ENCODE results near the gene EEF1A2. TPM values are rescaled to one million over a fixed set of nuclear protein-coding genes. Genes with fewer than 3 reads are reported as not detected.

EEF1A2 gene
- polyA plus RNA-seq, 3 donors, result 0.79 to 1.6 (median 1.1) TPM

DNA sequence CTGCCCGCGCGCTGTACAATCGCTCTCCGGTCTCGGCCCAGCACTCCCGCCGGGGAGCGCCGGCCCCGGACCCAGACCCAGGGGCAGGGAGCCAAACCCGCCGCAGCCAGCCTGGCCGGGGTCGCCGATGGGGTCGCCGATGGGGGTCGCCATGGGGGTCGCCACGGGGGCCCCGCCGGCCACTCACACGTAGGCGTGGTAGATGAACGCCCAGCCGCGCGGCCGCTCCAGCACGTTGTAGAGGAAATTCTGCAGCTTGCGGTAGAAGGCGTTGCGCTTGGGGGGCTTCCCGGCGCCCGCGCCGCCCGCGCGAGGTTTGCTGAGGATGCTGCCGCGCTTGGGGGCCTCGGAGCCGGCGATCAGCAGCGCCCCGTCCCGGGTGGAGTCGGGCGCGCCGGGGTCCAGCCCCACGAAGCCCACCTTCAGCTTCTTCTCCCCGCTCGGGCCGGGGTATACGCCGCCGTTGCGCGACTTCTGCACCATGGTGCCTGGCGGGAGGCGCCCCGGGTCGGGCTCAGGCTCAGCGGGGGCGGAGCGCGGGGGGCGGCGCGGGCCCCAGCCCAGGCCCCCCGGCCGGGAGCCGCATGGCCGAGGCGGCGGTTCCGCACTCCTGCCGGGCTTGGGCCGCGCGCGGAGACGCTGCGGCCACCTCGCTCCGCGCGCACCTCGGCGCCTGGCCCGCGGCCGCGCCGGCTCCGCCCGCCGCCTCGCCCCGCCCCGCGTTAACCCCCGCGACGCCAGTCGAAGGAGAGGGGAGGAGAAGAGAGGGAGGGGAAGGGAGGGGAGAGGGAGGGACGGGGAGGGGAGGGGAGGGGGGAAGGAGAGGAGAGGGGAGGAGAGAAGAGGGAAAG is 26.7 kb downstream of the EEF1A2 start, which contains the start of gene KCNQ2:
Gene KCNQ2 (minus strand): TSS at position 675 of the 851 bp plus-strand sequence. CDS start 192 bp downstream, at position 483.
- no peak for DNase-seq (ENCODE audit: low read depth in 3 of 3, low spot score in 2 of 3)

DNA sequence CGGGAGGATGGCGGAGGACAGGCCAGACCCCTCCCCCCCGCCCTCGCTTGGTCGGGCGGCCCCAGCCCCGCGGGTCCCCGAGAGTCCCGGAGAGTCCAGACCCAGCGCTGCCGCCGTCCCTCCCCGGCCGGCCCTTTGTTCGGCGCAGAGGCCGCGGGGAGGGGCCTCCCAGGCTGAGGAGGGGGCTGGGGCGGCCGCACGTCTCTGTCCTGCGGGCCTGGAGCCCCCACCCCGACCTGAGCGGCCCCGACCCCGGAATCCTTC is 27.2 kb downstream of the EEF1A2 start:
- no peak for DNase-seq (ENCODE audit: low read depth in 3 of 3, low spot score in 2 of 3)

DNA sequence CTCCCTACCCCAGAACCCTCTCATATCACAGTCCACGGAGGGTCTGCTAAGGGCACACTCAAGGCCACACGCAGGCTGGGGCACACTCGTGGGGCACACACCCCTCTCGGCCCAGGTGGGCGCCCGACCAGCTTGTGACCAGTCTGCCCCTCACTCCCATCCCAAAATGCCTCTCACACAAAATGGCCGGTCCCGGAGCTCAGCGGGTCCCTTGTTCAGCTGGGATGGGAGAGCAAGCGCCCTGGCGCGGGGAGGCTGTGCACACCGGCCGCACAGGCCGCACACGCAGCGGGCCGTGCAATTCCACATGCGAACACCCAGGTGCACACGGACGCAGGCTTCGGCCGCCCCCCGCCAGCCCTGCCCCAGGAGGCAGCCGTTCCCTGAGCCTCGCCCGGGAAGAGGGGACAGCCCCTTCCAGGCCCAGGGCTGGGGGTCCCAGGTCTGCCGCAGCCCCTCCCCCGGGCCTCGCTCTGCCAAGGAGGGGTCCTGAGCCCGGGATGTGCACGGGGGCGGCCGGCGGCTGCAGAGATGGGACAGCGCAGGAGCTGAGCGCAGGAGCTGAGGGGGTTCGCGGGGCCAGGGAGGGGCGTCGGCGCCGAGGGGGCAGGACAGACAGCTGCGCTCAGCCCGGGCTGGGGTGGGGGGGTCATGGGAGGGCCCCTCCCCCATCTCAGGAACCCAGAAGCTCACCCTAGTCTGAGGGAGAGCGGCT is 27.7 kb downstream of the EEF1A2 start:
- DNase-seq (ENCODE audit: low read depth in 3 of 3, low spot score in 2 of 3), result no peak

- DNase-seq (ENCODE audit: low read depth in 3 of 3, low spot score in 2 of 3), result no peak
Measured at GRCh38 chr20:63470410-63470809, 28.5 kb downstream of the EEF1A2 start.

DNA sequence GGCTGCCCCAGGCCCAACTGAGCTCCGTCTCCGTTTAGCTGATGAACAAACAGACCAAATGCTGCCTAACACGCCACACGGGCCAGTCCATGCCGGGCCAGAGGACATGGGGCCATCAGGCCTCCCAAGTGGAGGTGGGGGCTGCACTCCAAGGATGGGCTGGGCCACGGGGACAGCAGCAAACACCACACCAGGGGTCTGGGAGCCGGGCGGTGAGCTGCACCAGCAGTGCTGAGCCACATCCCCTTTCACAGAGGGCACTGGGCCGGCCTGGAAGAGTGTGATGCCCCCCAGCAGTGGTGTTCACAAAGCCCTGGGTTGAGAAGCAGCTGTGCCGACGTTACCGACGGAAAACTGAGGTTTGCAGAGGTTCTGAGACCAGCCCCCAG is 29.2 kb downstream of the EEF1A2 start:
- DNase-seq (ENCODE audit: low read depth in 3 of 3, low spot score in 2 of 3), result no peak

- DNase-seq (ENCODE audit: low read depth in 3 of 3, low spot score in 2 of 3), result no peak
Measured at GRCh38 chr20:63469019-63469712, 29.7 kb downstream of the EEF1A2 start.

DNA sequence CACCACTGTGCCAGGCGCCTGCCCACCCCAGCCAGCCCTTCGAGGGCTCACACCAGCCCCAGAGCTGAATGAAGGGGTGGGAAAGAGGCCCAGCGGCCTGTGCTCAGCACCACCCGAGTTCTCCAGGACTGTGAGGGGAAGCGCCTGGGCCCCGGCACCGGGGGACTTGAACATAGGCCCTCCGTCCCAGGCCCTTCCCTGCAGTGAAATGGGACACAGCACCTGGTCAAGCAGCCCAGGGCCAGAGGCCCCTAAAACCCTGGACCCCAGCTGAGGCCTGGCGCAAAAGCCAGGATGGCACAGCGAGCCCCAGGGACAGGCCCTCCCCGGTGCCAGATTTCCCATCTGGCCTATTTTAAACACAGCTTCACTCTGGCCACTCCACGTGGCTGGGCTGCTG is 30.5 kb downstream of the EEF1A2 start:
- no peak for DNase-seq (ENCODE audit: low read depth in 3 of 3, low spot score in 2 of 3)

DNA sequence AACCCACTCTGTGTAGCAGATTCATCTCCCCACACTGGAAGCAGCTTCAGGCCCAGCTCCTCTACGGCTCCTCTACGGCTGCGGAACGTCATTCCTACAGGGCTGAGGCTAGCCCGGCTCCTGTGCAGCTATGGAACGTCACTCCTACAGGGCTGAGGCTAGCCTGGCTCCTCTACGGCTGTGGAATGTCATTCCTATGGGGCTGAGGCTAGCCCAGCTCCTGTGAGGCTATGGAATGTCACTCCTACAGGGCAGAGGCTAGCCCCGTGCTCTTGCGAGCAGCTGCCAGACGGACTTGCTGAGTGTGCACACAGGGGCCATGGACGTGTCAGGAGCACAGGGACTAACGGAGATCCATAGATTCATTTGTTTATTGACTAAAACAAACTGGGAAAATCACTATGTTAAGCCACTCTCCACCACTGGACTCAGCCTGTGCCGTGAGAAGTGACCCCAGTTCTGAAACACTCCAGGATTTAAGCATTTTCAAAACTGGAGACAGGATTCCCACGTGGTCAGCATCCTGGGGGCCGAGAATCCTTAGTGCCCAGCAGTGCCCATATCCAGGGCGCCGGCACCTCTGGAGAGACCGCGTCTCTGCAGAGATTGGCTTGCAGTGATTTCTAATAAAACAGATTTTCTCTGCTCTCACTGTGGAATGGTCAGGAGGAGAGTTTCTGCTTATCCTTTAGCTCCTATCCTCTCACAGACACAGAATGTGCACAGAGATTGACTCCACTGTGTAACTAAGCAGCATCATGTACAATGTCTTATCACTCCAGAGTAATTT is 31.4 kb downstream of the EEF1A2 start:
- no peak for DNase-seq (ENCODE audit: low read depth in 3 of 3, low spot score in 2 of 3)

DNA sequence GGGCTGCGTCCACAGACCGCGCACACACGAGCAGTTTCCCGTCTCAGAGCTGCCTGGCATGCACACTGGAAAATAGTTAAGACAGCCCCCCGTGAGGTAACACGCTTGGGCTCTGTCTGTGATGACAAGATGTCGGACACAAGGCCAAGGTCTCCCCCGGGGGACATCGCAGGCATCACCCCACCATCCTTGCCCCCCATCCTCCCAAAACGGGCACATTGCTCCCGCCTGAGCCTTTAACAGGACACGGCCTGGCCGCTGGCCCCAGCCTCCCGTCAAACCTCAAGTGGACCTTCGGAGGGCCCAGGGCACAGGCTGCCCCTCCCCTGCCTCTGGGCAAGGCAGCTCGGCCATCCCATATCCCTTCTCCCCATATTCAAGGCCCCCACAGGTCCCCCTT is 32.0 kb downstream of the EEF1A2 start:
- no peak for DNase-seq (ENCODE audit: low read depth in 3 of 3, low spot score in 2 of 3)

GRCh38 chr20:63466250-63466825 is 32.5 kb downstream of the EEF1A2 start:
- no peak for DNase-seq (ENCODE audit: low read depth in 3 of 3, low spot score in 2 of 3)

DNA sequence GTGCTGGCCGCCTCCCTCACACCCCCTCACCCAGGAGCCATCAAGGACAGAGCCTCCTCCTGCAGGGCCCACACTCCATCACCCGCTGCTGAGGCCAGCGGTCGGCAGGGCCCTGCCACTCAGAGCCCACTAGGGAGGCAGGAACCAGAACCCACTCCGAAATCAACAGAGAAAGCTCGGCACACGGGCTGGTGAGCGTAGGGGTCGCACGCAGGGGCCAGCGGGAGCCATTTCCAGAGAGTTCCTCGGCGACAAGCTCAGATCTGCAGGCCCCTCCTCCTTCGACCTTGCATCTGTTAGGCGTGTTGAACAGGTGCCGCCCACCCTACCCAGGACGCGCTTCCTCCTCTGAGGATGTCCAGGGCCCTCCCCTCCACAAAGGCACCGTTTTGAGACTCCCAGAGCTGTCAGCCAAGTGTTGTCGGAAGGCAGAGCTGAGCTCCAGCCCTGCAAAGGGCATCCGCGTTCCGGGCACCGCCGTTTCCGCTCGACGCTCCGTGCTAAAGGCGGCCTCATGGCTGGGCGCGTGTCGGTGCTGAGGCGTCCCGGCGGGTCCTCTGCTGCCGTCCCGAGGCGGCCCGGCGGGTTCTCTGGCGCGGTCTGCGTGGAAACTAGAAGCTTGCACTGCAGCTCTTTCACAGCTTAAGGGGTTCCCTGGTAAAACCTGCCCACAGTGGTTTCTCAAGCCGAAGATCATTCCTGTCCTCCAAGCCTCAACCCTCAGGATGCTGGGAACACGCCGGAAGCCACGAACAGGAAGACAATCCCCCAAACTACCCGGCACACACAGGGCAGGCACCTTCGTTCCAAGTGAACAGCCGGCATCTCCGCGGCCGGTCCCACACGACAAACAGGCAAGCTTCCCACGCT is 33.3 kb downstream of the EEF1A2 start:
- DNase-seq (ENCODE audit: low read depth in 3 of 3, low spot score in 2 of 3), result no peak

GRCh38 chr20:63464289-63464635 is 34.6 kb downstream of the EEF1A2 start:
- no peak for DNase-seq (ENCODE audit: low read depth in 3 of 3, low spot score in 2 of 3)

DNA sequence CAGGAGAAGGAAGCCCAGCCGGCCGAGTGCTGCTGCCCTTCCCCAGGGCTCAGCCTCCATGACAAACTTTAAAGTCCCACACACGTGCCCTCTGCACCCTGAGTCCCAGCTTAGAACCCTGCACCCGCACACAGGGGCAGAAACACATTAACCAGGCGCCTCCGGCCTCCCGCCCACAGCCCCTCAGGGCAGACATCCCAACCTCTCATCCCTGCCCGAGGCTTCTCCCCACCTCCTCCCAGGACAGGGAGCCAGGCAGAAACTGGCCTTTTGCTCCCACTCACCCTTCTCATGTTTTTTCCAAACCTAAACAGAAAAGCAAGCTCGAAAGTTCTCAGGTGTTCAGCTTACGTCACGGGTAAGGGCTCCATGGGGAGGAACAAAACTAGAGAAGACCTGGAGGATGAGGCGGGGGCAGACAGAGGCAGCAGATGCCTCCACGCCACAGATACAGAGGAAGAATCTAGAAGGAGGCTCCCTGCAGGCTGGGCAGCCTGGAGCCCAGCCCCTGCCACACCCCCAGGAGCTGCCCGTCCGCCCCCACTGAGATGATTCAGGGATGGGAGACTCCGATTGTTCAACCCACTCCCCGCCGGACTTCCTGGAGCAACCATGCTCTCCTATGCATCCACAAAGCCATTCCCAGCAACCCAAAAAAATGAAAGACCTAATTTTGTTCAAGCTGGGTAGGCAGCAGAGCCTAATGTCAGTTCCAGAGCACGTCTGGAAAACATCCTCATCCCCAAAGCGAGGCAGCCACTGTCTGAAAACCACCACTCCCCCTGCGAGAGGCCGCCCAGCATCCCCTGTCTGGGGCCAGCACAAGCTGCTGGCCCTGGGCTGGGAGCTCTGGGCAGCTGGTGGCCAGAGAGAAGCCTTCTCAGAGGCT is 35.2 kb downstream of the EEF1A2 start:
- DNase-seq (ENCODE audit: low read depth in 3 of 3, low spot score in 2 of 3), result no peak

- no peak for DNase-seq (ENCODE audit: low read depth in 3 of 3, low spot score in 2 of 3)
Measured at GRCh38 chr20:63462244-63462643, 36.6 kb downstream of the EEF1A2 start.

- no peak for DNase-seq (ENCODE audit: low read depth in 3 of 3, low spot score in 2 of 3)
Measured at GRCh38 chr20:63461104-63461763, 37.6 kb downstream of the EEF1A2 start.

- DNase-seq (ENCODE audit: low read depth in 3 of 3, low spot score in 2 of 3), result no peak
Measured at GRCh38 chr20:63459070-63459380, 39.9 kb downstream of the EEF1A2 start.

DNA sequence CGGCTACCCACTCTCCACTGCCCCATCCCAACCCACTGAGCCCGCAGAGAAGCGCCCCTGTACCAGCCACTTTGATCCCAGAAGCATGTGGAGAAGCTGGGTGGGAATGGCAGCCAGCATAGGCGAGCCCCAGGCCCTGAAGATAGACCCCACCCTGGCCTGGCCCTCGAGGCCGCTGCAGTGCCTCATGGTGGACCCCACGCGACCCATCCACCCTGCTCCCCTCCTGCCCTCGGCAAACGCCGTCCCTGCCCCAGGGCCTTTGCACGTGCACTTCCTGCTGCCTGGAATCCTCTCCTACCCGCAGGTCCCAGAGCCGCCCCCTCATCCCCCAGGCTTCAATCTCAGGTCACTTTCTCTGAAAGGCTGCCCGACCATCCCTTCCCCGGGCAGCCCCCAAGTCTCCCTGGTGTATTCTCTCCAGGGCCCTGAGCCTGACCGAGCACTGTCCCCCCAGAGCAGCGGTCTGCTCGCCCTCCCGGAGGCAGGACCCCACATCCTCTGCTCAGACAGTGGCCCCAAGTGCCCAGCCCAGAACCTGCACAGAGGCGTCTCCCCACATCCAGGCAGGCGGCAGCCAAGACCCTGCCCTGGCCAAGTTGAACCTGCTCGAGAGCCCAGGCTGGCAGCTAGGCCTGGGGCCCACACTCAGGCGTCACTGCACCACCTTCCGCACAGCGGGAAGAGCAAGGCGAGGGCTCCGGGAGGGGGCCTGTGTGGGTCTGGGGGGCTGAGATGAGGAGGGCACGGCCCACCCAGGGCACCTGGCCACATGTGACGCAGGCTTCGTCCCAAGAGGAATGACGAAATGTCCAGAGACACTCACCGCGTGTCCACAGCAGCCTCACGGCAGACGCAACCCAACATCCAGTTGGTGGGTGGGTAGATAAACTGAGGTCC is 40.5 kb downstream of the EEF1A2 start:
- no peak for DNase-seq (ENCODE audit: low read depth in 3 of 3, low spot score in 2 of 3)

Data from right renal cortex interstitium (tissue), 3 donors.